ENCODE measurements around the gene MOSMO.

MOSMO gene

DNA sequence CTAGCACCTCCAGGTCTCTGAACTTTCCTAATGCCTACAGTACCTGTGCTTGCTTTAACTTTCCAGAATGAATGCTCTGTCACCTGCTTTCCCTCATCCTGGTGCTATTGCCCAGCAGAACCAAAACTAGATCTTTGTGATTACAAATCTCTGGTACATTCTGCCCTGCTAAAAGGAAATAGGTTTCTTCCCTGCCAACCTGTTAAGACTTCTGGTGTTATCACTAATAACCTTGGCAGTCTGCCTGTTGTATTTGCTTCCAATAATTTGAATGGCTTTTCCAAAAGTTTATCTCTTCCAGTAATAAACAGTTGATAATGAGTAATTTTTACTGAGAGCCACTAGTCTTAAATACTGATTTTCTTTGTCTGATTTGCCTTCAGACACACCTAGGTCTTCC is 22.4 kb upstream of the MOSMO start:
- Histone ChIP-seq H3K4me1 (ENCODE audit: control insufficient read depth, low read length) (no peaks in the 10 kb centered on the region), H4K20me1 (ENCODE audit: control insufficient read depth, insufficient read depth, low read depth, low read length) (no peaks in the 10 kb centered on the region), H3K79me2 (ENCODE audit: control insufficient read depth, low read length) (no peaks in the 10 kb centered on the region), H3K4me3 (ENCODE audit: low read length) (no peak overlapping the region), H3K4me2 (ENCODE audit: low read length) (no peak overlapping the region), H3F3A (ENCODE audit: control insufficient read depth, insufficient read depth) (peaks cover 6% of the 10 kb centered on the region; the same call in 1 of the 2 replicates), H3K9me2 (replicated peaks; ENCODE audit: control insufficient read depth, low read length) (no peaks in the 10 kb centered on the region), H3K27ac (ENCODE audit: low read depth, low read length) (no peak overlapping the region), H3K36me3 (ENCODE audit: control insufficient read depth, low read length) (peaks cover 49% of the 10 kb centered on the region), H3K9me3 (ENCODE audit: control insufficient read depth, insufficient read depth, low read length) (no peaks in the 10 kb centered on the region), H3K27me3 (ENCODE audit: control insufficient read depth, low read length) (no peaks in the 10 kb centered on the region)
- TF ChIP-seq, protein P1, sequence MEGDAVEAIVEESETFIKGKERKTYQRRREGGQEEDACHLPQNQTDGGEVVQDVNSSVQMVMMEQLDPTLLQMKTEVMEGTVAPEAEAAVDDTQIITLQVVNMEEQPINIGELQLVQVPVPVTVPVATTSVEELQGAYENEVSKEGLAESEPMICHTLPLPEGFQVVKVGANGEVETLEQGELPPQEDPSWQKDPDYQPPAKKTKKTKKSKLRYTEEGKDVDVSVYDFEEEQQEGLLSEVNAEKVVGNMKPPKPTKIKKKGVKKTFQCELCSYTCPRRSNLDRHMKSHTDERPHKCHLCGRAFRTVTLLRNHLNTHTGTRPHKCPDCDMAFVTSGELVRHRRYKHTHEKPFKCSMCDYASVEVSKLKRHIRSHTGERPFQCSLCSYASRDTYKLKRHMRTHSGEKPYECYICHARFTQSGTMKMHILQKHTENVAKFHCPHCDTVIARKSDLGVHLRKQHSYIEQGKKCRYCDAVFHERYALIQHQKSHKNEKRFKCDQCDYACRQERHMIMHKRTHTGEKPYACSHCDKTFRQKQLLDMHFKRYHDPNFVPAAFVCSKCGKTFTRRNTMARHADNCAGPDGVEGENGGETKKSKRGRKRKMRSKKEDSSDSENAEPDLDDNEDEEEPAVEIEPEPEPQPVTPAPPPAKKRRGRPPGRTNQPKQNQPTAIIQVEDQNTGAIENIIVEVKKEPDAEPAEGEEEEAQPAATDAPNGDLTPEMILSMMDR (IDR thresholded peaks at IDR 0.05; ENCODE audit: low read depth, low read length, poor library complexity, severe bottlenecking): no peak
- TF ChIP-seq EZH2phosphoT487 (IDR thresholded peaks at IDR 0.05; ENCODE audit: borderline replicate concordance, low read length): no peak

DNA sequence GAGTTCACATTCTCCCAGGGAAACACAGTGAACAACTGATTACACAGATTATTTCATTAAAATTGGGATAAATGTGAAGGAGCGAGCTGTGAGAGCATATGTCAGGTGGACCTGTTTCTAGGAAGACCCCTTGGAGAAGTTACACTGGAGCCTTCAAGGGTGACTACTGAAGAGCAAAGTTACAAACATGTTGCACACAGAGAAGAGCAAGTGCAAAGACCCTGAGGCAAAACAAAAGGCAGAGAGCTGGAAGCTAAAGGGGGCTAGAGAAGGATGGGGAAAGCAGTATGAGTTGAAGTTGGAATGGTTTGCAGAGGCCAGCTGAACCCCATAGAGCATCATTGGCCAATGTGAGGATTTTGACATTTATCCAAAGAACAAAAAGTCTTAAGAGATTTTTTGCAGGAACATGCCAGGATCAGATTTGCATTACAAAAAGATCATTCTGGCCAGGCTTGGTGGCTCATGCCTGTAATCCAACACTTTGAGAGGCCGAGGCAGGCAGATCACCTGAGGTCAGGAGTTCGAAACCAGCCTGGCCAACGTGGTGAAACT is 21.1 kb upstream of the MOSMO start:
- H3K9me3 ChIP-seq (ENCODE audit: control insufficient read depth, insufficient read depth, low read length): no peaks in the 10 kb centered on the region
- no peak overlapping the region for H3K27ac ChIP-seq (ENCODE audit: low read depth, low read length)
- peaks cover 38% of the 10 kb centered on the region for H3K36me3 ChIP-seq (ENCODE audit: control insufficient read depth, low read length)
- peaks cover 9% of the 10 kb centered on the region; the same call in 1 of the 2 replicates for H3F3A ChIP-seq (ENCODE audit: control insufficient read depth, insufficient read depth)
- no peak for TF ChIP-seq EZH2phosphoT487 (IDR thresholded peaks at IDR 0.05; ENCODE audit: borderline replicate concordance, low read length)
- TF ChIP-seq, protein P1 (IDR thresholded peaks at IDR 0.05; ENCODE audit: low read depth, low read length, poor library complexity, severe bottlenecking): no peak
- H3K27me3 ChIP-seq (ENCODE audit: control insufficient read depth, low read length): no peaks in the 10 kb centered on the region
- no peaks in the 10 kb centered on the region for H4K20me1 ChIP-seq (ENCODE audit: control insufficient read depth, insufficient read depth, low read depth, low read length)
- no peak overlapping the region for H3K4me3 ChIP-seq (ENCODE audit: low read length)
- H3K4me1 ChIP-seq (ENCODE audit: control insufficient read depth, low read length): no peaks in the 10 kb centered on the region
- H3K4me2 ChIP-seq (ENCODE audit: low read length): no peak overlapping the region
- no peaks in the 10 kb centered on the region for H3K9me2 ChIP-seq (replicated peaks; ENCODE audit: control insufficient read depth, low read length)
- H3K79me2 ChIP-seq (ENCODE audit: control insufficient read depth, low read length): no peaks in the 10 kb centered on the region

DNA sequence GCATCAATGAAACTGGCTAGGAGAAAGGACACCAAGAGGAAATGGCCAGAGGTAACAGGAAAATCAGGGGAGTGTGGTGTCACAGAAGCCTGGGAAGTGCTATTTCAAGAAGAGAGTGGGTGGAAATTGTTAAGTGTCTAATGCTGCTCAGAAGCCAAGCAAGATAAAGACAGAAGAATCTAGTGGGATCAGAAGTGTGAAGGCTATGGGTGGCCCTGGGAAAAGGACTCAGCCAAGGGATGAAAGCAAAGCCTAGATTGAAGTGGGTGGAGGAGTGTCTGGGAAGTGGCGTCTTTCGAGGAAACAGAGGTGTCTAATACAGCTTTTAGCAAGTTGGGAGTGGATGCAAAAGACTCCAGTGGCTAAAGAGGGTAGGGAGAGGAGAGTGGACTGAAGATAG is 20.4 kb upstream of the MOSMO start:
- Histone ChIP-seq H3K9me2 (replicated peaks; ENCODE audit: control insufficient read depth, low read length) (no peaks in the 10 kb centered on the region), H3K9me3 (ENCODE audit: control insufficient read depth, insufficient read depth, low read length) (no peaks in the 10 kb centered on the region), H3F3A (ENCODE audit: control insufficient read depth, insufficient read depth) (peaks cover 9% of the 10 kb centered on the region; the same call in 1 of the 2 replicates), H3K36me3 (ENCODE audit: control insufficient read depth, low read length) (peaks cover 31% of the 10 kb centered on the region), H3K27me3 (ENCODE audit: control insufficient read depth, low read length) (no peaks in the 10 kb centered on the region), H3K4me1 (ENCODE audit: control insufficient read depth, low read length) (no peaks in the 10 kb centered on the region), H3K4me3 (ENCODE audit: low read length) (no peak overlapping the region), H4K20me1 (ENCODE audit: control insufficient read depth, insufficient read depth, low read depth, low read length) (no peaks in the 10 kb centered on the region), H3K27ac (ENCODE audit: low read depth, low read length) (no peak overlapping the region), H3K79me2 (ENCODE audit: control insufficient read depth, low read length) (no peaks in the 10 kb centered on the region), H3K4me2 (ENCODE audit: low read length) (no peak overlapping the region)
- no peak for TF ChIP-seq EZH2phosphoT487 (IDR thresholded peaks at IDR 0.05; ENCODE audit: borderline replicate concordance, low read length)
- TF ChIP-seq, protein P1 (IDR thresholded peaks at IDR 0.05; ENCODE audit: low read depth, low read length, poor library complexity, severe bottlenecking): no peak
